Left lung (tissue), 10 donors: Measurements from ENCODE around the gene SCML2. TPM values are rescaled to one million over a fixed set of nuclear protein-coding genes. Genes with fewer than 3 reads are reported as not detected.
"Not testable (repeated sequence)": the region's sequence is repeated elsewhere in the genome, so short reads cannot be mapped to it uniquely, and the experiment has no call there.

Source experiments
- ATAC-seq: fragments of 200-7000 bp; cut with Tn5 transposase; one replicate; pipeline ENCODE4 v1.9.1; 2020; ENCODE audit warnings: moderate library complexity
- DNase-seq, 4 donors: peaks; one replicate each; pipeline ENCODE4 v3.0.0-alpha.2; 2013 to 2020
- H3K27ac ChIP-seq, 2 donors: fragments of 200-600 bp; sonication (generic) in 1 of 2; one replicate each; pipeline versions ENCODE4 v1.5.0 to v1.8.0; 2020 to 2021
- H3K27me3 ChIP-seq, 2 donors: fragments of 200-600 bp; sonication (generic) in 1 of 2; one replicate each; pipeline versions ENCODE4 v1.5.0 to v1.8.0; 2020 to 2021
- H3K36me3 ChIP-seq, 2 donors: fragments of 200-600 bp; sonication (generic) in 1 of 2; one replicate each; pipeline versions ENCODE4 v1.5.0 to v1.8.0; 2020 to 2021
- H3K4me1 ChIP-seq, 2 donors: fragments of 200-600 bp; one replicate each; pipeline ENCODE4 v1.8.0; 2021
- H3K4me3 ChIP-seq, 2 donors: fragments of 200-600 bp; sonication (generic) in 1 of 2; one replicate each; pipeline versions ENCODE4 v1.5.0 to v1.8.0; 2020 to 2021; ENCODE audit warnings: mild to moderate bottlenecking in 1 of 2
- H3K9me3 ChIP-seq, 2 donors: fragments of 200-600 bp; sonication (generic) in 1 of 2; one replicate each; pipeline versions ENCODE4 v1.5.0 to v1.8.0; 2020 to 2021
- intact Hi-C, 2 donors: fragments of 100-400 bp; cut with DNase I; formaldehyde crosslinking; loops; one replicate each; pipeline versions ENCODE4 v1.11.2 to v1.14.2; 2022
- polyA plus RNA-seq, 6 donors: library from polyadenylated mRNA; unstranded; fragments of 120-200 nt; gene quantifications; one replicate each; pipeline ENCODE4 v1.2.1, GENCODE V29; 2013; ENCODE audit not compliant: insufficient read length in 6 of 6
- total RNA-seq, 2 donors: library from RNA; stranded (reverse); fragmentation: NEBNext Ultra II Directional; extraction: Animal tissue kit (Norgen Biotek cat#: 25700); gene quantifications; one replicate each; pipeline ENCODE4 v1.2.1, GENCODE V29; 2021
- TF ChIP-seq, protein P1 (sequence below), 2 donors: fragments of 200-600 bp; sonication (generic) in 1 of 2; IDR thresholded peaks; one replicate each; pipeline versions ENCODE4 v1.5.0 to v1.8.0; 2021; ENCODE audit warnings: antibody characterized with exemption in 2 of 2
- donor health status: DM: no; HTN: yes; CAD: no.
- donor health status: DM: no; HTN: no; CAD: no.

SCML2 gene
- total and polyA plus RNA-seq, 8 donors: 0.97 to 12.4 (median 10.1) TPM

DNA sequence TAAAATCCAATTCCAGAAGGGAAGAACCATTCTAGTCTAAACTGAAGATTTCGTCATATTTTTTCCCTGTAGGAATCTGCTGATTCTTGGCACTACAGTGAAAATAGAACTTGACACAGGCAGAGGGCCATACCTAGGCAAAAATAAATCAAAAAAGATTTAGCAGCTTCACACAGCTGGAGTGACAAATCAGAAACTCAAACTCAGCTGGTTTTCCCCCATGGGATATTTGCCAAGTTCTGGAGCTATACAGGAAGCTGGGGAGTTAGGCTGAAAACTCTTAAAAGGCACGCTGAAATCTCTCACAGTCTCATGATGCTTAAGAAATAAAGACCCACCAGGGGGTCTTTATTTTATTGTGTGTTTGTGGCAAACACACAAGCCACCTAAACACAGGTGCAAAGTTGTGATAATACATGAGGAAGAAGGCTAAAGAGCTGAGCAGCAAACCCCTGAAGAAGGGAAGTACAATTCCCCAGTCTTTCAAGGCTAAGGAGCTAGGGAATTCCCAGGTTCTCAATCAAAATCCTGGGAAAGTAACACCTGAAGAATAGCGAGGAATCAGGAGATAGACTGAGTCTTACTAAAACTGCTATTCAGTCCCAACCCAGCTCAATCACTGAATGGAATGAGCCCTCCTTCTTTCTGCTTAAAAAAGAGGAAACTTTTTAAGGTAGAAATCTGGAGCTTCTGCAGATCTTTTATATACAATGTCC is 101.7 kb downstream of the SCML2 start:
- Histone ChIP-seq H3K27me3 (no peaks in the 10 kb centered on the region), H3K4me3 (no peak overlapping the region), H3K9me3 (no peaks in the 10 kb centered on the region), H3K36me3 (no peaks in the 10 kb centered on the region), H3K4me1 (no peaks in the 10 kb centered on the region), H3K27ac (no peak overlapping the region)
- ATAC-seq (no peak), DNase-seq (peak in 2 of 4 donors; percentile 1 to 16)
- intact Hi-C loops: no loop called here
- TF ChIP-seq, protein P1, sequence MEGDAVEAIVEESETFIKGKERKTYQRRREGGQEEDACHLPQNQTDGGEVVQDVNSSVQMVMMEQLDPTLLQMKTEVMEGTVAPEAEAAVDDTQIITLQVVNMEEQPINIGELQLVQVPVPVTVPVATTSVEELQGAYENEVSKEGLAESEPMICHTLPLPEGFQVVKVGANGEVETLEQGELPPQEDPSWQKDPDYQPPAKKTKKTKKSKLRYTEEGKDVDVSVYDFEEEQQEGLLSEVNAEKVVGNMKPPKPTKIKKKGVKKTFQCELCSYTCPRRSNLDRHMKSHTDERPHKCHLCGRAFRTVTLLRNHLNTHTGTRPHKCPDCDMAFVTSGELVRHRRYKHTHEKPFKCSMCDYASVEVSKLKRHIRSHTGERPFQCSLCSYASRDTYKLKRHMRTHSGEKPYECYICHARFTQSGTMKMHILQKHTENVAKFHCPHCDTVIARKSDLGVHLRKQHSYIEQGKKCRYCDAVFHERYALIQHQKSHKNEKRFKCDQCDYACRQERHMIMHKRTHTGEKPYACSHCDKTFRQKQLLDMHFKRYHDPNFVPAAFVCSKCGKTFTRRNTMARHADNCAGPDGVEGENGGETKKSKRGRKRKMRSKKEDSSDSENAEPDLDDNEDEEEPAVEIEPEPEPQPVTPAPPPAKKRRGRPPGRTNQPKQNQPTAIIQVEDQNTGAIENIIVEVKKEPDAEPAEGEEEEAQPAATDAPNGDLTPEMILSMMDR (IDR thresholded peaks at IDR 0.05): no peak

DNA sequence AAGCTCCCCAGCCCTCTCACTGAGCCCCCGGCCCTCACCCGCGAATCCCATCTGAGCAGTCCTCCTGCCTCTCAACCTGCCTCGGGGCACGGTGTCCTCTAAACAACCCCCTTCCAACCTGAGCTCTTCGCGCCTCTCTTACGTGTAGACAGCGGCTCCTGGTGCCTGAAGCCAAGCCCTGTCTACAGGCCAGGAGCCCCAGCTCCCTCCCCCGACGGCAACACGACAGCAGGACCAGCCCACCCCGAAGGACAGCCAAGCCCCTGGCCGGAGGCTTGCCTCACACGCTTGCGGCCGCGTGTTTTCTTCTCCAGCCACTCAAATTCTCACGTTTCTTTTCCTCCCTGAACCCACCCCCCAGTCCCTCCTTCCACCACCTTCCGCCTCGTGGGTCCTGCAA is 124.8 kb downstream of the SCML2 start:
- ATAC-seq, intact Hi-C loops, DNase-seq, H3K27me3 ChIP-seq, H3K27ac ChIP-seq, H3K4me1 ChIP-seq, H3K4me3 ChIP-seq, H3K9me3 ChIP-seq, H3K36me3 ChIP-seq: not testable (repeated sequence)

DNA sequence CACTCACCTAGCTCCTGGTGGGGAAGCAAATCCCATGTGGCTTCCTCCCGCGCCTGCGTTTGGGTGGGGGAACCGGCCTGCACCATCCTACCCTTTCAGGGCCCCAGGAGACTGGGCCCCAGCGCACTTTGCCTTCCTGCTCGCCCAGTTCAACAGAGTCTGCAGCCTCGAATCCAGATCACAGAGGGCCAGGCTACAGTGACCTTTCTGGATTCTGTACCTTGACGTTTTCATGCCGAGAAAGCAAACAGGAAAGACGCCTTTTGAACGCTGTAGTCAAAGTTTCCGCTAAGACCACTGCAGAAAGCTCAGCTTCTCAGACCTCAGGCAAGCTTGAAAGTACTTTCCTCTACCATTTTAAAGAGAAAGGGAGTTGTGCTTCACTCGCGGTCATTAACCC is 126.4 kb downstream of the SCML2 start:
- TF ChIP-seq, protein P1 (IDR thresholded peaks at IDR 0.05): no peak
- Histone ChIP-seq H3K9me3 (no peaks in the 10 kb centered on the region), H3K27me3 (no peaks in the 10 kb centered on the region), H3K36me3 (no peaks in the 10 kb centered on the region), H3K27ac (no peak overlapping the region), H3K4me1 (no peaks in the 10 kb centered on the region), H3K4me3 (no peak overlapping the region)
- DNase-seq (no peak), ATAC-seq (no peak)
- intact Hi-C loops: no loop called here

DNA sequence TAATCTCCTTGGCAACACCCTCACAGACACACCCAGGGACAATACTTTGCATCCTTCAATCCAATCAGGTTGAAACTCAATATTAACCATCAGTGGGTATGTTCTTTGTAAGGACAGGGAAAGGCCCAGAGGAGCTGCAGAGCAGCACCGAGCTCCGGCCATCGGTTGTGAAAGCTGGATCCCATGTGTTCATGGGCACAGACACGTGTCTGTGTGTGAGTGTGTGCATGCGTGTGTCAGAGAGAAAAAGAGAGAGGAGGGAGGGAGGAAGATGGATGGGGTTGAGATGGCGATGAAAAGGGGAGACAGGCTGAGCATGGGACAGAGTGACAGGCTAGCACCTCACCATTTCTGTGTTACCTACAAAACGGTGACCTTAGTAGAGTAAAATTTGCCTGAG is 127.0 kb downstream of the SCML2 start:
- Histone ChIP-seq H3K9me3 (no peaks in the 10 kb centered on the region), H3K36me3 (no peaks in the 10 kb centered on the region), H3K27me3 (no peaks in the 10 kb centered on the region), H3K4me1 (no peaks in the 10 kb centered on the region), H3K27ac (no peak overlapping the region), H3K4me3 (no peak overlapping the region)
- TF ChIP-seq, protein P1 (IDR thresholded peaks at IDR 0.05): no peak
- intact Hi-C loops: no loop called here
- no peak for DNase-seq
- ATAC-seq: no peak

DNA sequence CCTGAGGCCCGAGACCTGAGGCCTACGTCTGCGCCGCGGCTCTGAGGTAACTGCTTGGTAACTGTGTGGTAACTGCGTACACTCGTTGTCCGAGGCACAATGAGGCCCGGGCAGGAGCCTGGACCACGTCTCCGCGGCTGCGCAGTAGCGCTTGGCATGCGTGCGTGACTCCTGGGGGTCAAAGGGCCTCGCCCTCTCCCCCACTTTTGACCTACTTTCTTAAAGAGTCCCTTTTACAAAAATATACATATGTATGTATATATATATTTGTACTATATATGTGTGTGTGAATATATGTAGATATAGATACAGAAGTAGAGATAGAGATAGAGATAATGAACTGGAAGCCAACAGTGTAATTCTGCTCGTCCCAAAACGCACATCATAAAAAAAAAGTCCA is 133.7 kb downstream of the SCML2 start, which contains the start of gene BEND2:
TSS of gene BEND2 (minus strand) at position 101 of the 400 bp plus-strand sequence. CDS start 136 bp downstream, outside the sequence.
- no peak for DNase-seq
- H3K4me1 ChIP-seq: no peaks in the 10 kb centered on the region
- intact Hi-C loops: no loop called here
- no peaks in the 10 kb centered on the region for H3K9me3 ChIP-seq
- H3K36me3 ChIP-seq: no peaks in the 10 kb centered on the region
- no peaks in the 10 kb centered on the region for H3K27me3 ChIP-seq
- TF ChIP-seq, protein P1 (IDR thresholded peaks at IDR 0.05): no peak
- H3K4me3 ChIP-seq: no peak within 1 kb of the TSS
- no peak within 1 kb of the TSS for H3K27ac ChIP-seq
- ATAC-seq: no peak

DNA sequence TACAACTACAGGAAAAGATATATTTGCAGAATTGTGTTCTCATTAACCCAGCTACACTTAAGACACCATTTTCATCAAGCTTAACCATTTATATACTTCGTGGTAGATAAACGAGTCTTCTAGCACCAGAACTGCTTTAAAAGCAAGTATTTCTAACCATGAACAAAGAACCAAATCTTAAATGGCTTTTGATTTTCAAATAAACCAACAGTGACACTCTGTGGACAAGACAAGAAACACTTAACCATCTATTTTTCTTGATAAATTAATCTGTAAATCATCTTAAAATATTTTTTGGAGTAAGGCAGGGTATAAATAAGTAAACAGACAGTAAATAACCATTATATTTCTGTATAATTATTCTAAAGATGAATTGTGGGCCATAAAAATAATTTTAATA is 144.0 kb downstream of the SCML2 start:
- H3K4me1 ChIP-seq: no peaks in the 10 kb centered on the region
- intact Hi-C loops: no loop called here
- H3K36me3 ChIP-seq: no peaks in the 10 kb centered on the region
- no peak for ATAC-seq
- H3K9me3 ChIP-seq: no peaks in the 10 kb centered on the region
- H3K27me3 ChIP-seq: no peaks in the 10 kb centered on the region
- TF ChIP-seq, protein P1 (IDR thresholded peaks at IDR 0.05): no peak
- peak in 2 of 4 donors; percentile 3 to 34 for DNase-seq
- no peak overlapping the region for H3K27ac ChIP-seq
- H3K4me3 ChIP-seq: no peak overlapping the region
